ENCODE measurements around the gene TEX22. TPM values are rescaled to one million over a fixed set of nuclear protein-coding genes. Genes with fewer than 3 reads are reported as not detected.
A peak's percentile ranks its signal among the peaks of the same experiment; 100 is the strongest.

The TEX22 gene
- total and polyA plus RNA-seq, 11 donors = 0.06 to 1.8 (median 0.60) TPM; not detected in 3

DNA sequence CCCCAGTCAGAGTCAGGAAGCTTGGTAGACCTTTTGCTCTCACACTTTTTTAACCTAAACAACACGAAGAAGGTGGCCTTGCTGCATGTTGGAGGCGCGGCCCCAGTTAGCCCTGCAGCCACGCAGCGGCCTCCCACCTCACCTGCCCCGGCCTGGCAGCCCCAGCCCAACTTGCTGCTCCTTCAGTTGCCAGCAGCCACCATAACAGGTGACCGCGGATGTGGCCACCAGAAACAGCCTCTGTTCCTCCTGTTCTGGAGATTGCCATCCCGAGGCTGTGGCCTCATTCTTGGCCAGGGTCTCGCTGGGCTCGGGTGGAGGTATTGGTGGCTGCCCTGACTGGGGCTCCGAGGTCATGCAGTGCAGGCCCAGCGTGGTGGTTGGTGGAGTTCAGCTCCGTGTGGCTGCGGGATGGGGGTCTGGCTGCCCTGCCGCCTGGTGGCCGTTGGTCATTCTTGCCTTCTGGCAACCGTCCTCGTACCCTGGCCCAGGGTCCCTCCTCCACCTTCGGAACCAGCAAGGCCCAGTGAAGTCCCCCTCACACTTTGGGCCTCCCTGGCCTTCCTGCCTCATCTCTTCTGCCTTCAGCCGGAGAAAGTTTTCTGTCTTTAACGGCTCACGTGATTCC is 20.7 kb upstream of the TEX22 start:
- ATAC-seq = no peak
- WGBS, 4 donors = 90 to 92% (median 90%) methylated on average over 16 to 23 of the region's 23 CpGs
- H3K27ac ChIP-seq = no peak overlapping the region

GRCh38 chr14:105378199-105378598 is 20.1 kb upstream of the TEX22 start:
- Histone ChIP-seq H3K9me3 (no peaks in the 10 kb centered on the region), H3K36me3 (peaks cover 0 to 36% (median 18%) of the 10 kb centered on the region in 9 donors), H3K27ac (no peak overlapping the region), H3K27me3 (no peaks in the 10 kb centered on the region), H3K4me1 (peaks cover 0 to 6% (median 0%) of the 10 kb centered on the region in 12 donors), H3K4me3 (no peak overlapping the region)
- intact Hi-C loops (cut with DNase I) = loop anchor here in 3 of 10 donors (10.0 kb wide), 1 partner anchor 67 kb away; no protein-coding TSS in a partner anchor
- ATAC-seq (no peak), DNase-seq (no peak)
- TF ChIP-seq POLR2A (IDR thresholded peaks at IDR 0.05) = no peak
- no peak for TF ChIP-seq CTCF (IDR thresholded peaks at IDR 0.05)
- WGBS, 4 donors = 81 to 88% (median 85%) methylated on average over 11 of the region's 11 CpGs

More for the DNA sequence above, 20.7 kb upstream of the TEX22 start:
- Histone ChIP-seq H3K9me3 (no peaks in the 10 kb centered on the region), H3K4me1 (peaks cover 0 to 6% (median 0%) of the 10 kb centered on the region in 12 donors), H3K36me3 (peaks cover 0 to 31% (median 15%) of the 10 kb centered on the region in 9 donors), H3K4me3 (no peak overlapping the region), H3K27me3 (no peaks in the 10 kb centered on the region)
- TF ChIP-seq CTCF (IDR thresholded peaks at IDR 0.05) = no peak
- TF ChIP-seq POLR2A (IDR thresholded peaks at IDR 0.05) = no peak
- DNase-seq = peak in 2 of 5 donors; percentile 5 to 52
- intact Hi-C loops (cut with DNase I) = loop anchor here in 3 of 10 donors (10.0 kb wide), 1 partner anchor 67 kb away; no protein-coding TSS in a partner anchor

- DNase-seq (no peak), ATAC-seq (no peak)
- Histone ChIP-seq H3K36me3 (peaks cover 0 to 45% (median 26%) of the 10 kb centered on the region in 9 donors), H3K27me3 (no peaks in the 10 kb centered on the region), H3K27ac (no peak overlapping the region), H3K4me3 (no peak overlapping the region), H3K4me1 (peaks cover 0 to 6% (median 0%) of the 10 kb centered on the region in 12 donors), H3K9me3 (no peaks in the 10 kb centered on the region)
- intact Hi-C loops (cut with DNase I) = loop anchor here in 3 of 10 donors (10.0 kb wide), 1 partner anchor 66 kb away; no protein-coding TSS in a partner anchor
- no peak for TF ChIP-seq CTCF (IDR thresholded peaks at IDR 0.05)
- TF ChIP-seq POLR2A (IDR thresholded peaks at IDR 0.05) = no peak
- WGBS, 4 donors = 93 to 95% (median 94%) methylated on average over 16 to 17 of the region's 17 CpGs
These were observed 19.3 kb upstream of the TEX22 start for GRCh38 chr14:105378873-105379685.

- Histone ChIP-seq H3K27me3 (no peaks in the 10 kb centered on the region), H3K27ac (no peak overlapping the region), H3K9me3 (no peaks in the 10 kb centered on the region), H3K4me1 (peaks cover 0 to 6% (median 0%) of the 10 kb centered on the region in 12 donors), H3K4me3 (no peak overlapping the region), H3K36me3 (peaks cover 0 to 53% (median 34%) of the 10 kb centered on the region in 9 donors)
- 91 to 95% (median 93%) methylated on average over 14 of the region's 14 CpGs; no CpG with 5 or more reads in 1 of the 4 donors for WGBS, 4 donors
- intact Hi-C loops (cut with DNase I) = loop anchor here in 3 of 10 donors (10.0 kb wide), 1 partner anchor 65 kb away; no protein-coding TSS in a partner anchor
- DNase-seq = no peak
- no peak for TF ChIP-seq CTCF (IDR thresholded peaks at IDR 0.05)
- no peak for TF ChIP-seq POLR2A (IDR thresholded peaks at IDR 0.05)
- no peak for ATAC-seq
These were observed 18.4 kb upstream of the TEX22 start for GRCh38 chr14:105379946-105380345.
